NCI-H526 treated with DMSO at 0.1 percent for 48 hours (cell line): ENCODE measurements around the gene STUM.

Experiments
- DNase-seq: peaks from one replicate; lab custom pipeline; 2025; lab: John Stamatoyannopoulos, UW

The STUM gene

DNA sequence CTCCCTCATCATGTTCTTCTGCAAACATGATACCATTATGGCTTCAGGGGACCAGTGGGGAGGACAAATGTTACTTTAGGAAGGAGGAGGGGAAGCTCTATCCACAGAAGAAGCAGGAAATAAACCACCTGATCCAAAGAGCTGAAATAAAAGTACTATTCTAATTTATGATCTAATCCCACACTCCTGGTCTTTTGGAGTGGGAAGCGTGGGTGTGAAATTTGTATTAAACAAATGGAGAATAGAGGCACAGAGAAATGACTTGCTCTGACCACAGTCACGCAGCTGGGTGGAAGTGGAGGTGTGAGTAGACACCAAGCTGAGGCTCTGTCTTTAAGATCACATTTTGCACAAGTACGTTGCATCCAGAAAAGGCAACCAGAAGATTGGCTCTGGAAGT, 14.5 kb upstream of the STUM start:
- no peak for DNase-seq

- no peak for DNase-seq
Measured at GRCh38 chr1:226534645-226535044, 13.9 kb upstream of the STUM start.

GRCh38 chr1:226535666-226536065, 12.9 kb upstream of the STUM start:
- DNase-seq = no peak

DNA sequence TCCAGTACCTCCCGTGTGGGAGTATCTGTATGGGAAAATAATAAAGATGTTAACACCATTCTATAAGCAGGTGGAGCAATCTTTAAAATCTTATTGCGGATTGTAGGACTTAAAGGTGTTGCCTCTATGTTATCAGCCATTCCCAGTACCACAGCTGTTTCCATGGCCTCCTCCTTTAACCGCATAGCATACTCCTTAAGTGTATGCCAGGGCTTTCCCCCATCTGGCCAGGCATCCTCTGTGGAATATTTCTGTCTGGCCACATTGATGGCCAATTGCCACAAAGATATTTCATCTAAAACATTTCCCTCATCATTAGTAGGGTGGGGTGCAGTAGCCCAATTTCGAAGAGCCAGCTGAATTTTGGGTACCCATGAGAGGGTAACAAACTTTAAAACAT, 7.3 kb upstream of the STUM start:
- DNase-seq = no peak

DNA sequence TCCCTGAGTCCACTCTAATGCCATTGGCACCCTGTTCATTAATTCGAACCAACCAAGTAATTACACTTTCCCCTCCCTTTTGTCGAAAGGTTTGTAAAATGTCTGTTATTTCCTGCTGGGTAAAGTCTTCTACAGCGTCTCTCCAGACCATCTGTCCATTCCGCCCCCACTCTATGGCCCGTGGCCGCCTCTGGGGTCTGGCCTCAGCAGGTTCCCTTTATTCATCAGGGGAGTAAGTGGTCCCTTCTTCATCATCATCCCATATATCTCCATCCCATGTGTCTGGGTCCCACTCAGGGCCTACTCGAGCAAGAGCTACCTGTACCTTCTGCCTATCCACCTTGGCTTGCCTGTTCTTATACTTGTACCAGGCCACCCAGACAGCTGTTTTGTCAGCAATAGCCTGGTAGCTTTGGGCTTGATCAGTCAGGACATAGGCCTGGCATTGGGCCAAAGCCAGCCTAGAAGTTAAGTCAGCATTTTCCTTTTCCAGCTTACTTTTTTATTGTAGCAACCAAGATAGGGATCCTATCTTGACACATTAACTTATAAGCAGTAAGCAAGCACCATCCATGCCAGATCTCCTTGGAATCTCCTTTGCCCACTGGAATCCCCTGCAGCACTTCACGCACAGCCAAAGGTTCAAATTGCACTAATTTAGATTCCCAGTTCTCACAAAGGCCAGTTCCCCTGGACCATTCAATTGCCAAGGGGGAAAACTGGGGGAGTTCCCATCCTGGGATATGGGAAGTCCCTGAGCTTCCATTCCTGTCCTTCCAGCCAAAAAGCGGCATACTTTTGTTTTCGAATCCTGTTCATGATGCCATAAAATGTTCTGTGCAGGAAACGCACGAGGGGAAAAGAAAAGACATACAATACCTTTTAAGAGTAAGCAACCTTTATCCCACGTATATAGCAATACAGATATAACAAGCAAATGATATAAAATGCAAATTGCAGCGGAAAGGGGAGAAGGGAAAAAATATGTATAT, 6.6 kb upstream of the STUM start:
- DNase-seq = no peak

- no peak for DNase-seq
Measured at GRCh38 chr1:226542623-226543103, 5.9 kb upstream of the STUM start.

- no peak for DNase-seq
Measured at GRCh38 chr1:226545836-226546596, 2.5 kb upstream of the STUM start.

GRCh38 chr1:226546926-226547325, 1.6 kb upstream of the STUM start:
- no peak for DNase-seq

DNA sequence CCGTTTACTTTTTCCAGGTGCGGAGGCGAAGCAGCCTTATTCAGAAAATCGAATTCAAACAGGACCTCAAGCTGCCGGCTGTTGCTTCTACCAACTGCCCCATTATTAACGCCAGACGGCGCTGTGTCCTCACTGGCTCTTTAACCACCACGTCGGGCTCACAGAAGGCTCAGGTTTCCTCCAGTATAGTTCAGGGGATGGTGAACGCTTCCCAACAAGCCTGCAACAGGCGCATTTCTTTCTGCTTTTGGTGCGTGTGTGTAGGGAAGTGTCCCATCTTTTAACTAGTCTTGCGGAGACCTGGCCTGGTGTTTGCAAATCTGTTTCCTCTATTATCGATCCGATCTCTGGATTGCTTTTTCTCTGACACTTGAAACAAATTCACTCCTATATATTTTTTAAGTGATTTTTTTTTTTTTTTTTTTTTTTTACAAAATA, 791 bp upstream of the STUM start:
- peak; percentile 71 for DNase-seq

- no peak for DNase-seq
Measured at GRCh38 chr1:226549094-226549936, 751 bp downstream of the STUM start.

GRCh38 chr1:226549937-226550671, 1.5 kb downstream of the STUM start:
- DNase-seq = no peak

DNA sequence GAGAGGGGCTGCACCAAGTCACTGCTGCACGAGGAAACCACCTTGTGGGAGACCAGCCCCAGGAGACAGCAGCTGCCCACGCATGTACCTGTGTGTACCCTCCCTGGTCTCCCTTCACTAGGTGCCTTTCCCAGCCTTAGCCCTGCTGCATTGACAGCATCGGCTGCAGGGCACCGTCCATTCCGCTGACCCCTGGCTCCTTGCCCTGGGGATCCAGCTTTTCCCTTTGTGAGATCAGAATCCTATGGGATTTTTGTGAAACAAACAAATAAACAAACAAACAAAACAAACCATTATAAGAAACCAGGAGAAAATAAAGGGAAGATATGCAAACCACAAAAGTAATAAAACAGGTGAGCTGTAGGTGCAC, 2.1 kb downstream of the STUM start:
- no peak for DNase-seq

DNA sequence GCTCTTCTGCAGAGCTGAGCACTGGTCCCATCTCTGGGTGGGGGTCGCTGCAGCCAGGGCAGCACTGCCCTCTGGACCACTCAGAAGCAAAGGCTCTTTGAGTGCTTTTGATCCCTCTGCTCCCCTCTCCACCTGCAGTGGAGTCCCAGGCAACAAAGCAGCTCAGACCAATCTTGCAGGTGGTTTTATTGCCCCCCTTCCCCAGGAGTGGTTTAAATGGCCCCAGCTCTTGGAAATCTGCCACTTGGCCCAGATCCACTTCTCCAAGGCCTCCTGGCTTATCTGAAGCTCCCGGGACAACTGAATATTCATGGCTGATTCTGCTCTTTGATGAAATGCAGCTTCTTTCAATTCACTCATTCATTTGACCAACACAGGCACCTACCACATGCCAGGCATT, 2.7 kb downstream of the STUM start:
- no peak for DNase-seq

DNA sequence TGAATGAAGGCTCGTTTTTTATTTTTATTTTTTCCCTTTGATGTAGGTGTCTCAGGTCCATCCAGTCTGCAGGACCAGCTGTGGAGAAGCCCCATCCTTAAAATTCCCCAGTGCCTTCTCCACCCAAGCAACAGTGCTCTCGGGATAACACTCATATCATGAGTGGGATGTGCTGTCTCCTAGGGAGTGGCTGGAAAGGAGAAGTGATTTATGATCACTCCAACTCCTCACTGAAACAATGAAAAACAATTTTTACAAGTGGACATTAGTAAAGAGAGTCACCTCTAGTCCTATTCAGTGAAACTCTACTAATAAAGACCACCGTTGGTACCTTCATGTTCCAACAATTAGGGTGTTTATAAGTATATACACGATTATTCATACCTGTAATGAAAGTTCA, 3.5 kb downstream of the STUM start:
- no peak for DNase-seq

GRCh38 chr1:226553266-226553923, 4.8 kb downstream of the STUM start:
- DNase-seq = no peak

- no peak for DNase-seq
Measured at GRCh38 chr1:226553924-226554282, 5.3 kb downstream of the STUM start.

DNA sequence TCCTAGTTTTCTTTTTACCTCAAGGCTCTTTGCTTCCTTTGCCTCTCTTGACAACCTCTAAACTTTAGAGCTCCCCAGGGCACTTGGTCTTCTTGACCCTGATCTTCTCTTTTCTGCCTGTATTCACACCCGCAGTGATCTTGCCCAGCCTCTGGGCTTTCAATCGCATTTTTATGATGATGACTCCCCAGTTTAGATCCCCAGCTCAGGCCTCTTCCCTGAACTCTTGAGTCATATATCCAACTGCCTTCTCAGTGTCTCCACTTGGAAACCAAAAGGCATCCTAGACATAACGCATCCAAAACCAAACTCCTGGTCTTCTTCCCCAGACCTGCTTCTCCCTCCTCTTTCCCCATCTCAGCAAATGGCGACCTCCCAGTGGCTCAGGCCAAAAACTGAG, 6.5 kb downstream of the STUM start:
- DNase-seq = no peak

DNA sequence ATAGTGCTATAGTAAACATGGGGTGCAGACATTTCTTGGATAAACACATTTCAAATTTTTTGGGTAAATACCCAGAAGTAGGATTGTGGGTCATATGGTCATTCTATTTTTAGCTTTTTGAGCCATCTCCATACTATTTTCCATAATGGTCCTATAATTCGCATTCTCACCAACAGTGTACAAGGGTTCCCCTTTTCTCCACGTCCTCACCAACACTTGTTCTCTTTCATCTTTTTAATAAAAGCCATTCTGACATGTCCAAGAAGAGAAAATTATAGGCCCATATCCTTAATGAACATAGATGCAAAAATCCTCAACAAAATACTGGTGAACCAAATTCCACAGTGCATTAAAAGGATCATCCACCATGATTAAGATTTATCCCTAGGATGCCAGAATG, 8.9 kb downstream of the STUM start:
- DNase-seq = no peak

GRCh38 chr1:226558036-226558650, 9.6 kb downstream of the STUM start:
- no peak for DNase-seq

GRCh38 chr1:226560243-226560642, 11.7 kb downstream of the STUM start:
- DNase-seq = no peak
